Gastrocnemius medialis (tissue), 4 donors: ENCODE results near the gene ZNF408.

Experiments
- POLR2A ChIP-seq, 2 donors: fragments of 450-650 bp; IDR thresholded peaks; one replicate each; pipeline ENCODE4 v1.6.1; 2017; ENCODE audit warnings: antibody characterized with exemption in 2 of 2, mild to moderate bottlenecking in 2 of 2, moderate library complexity in 2 of 2
- TF ChIP-seq, protein P1 (sequence below), 5 experiments: fragments of 450-650 bp in 3 of 5; fragments of 200-600 bp in 2 of 5; sonication (generic) in 2 of 5; IDR thresholded peaks in 4 of 5; conservative IDR thresholded peaks in 1 of 5; 1 replicate in 4 of 5; 2 replicates in 1 of 5; pipeline ENCODE4 v1.5.1; 2016 to 2019; ENCODE audit warnings: antibody characterized with exemption in 5 of 5, mild to moderate bottlenecking in 3 of 5, moderate library complexity in 3 of 5

GRCh38 chr11:46705070-46705688 lies 4.3 kb downstream of the ZNF408 start:
- TF ChIP-seq, protein P1, sequence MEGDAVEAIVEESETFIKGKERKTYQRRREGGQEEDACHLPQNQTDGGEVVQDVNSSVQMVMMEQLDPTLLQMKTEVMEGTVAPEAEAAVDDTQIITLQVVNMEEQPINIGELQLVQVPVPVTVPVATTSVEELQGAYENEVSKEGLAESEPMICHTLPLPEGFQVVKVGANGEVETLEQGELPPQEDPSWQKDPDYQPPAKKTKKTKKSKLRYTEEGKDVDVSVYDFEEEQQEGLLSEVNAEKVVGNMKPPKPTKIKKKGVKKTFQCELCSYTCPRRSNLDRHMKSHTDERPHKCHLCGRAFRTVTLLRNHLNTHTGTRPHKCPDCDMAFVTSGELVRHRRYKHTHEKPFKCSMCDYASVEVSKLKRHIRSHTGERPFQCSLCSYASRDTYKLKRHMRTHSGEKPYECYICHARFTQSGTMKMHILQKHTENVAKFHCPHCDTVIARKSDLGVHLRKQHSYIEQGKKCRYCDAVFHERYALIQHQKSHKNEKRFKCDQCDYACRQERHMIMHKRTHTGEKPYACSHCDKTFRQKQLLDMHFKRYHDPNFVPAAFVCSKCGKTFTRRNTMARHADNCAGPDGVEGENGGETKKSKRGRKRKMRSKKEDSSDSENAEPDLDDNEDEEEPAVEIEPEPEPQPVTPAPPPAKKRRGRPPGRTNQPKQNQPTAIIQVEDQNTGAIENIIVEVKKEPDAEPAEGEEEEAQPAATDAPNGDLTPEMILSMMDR (IDR thresholded peaks at IDR 0.05 in 4 of 5, conservative IDR thresholded peaks at IDR 0.05 in 1 of 5): no peak
- TF ChIP-seq POLR2A (IDR thresholded peaks at IDR 0.05): no peak
